Testis (tissue), 3 donors: Measurements from ENCODE around the gene ADRA1B. TPM values are rescaled to one million over a fixed set of nuclear protein-coding genes. Genes with fewer than 3 reads are reported as not detected.

Experiments used
- DNase-seq: peaks from one replicate; pipeline ENCODE4 v3.0.0-alpha.2; 2019
- H3K27ac ChIP-seq, 2 donors: fragments of 200-600 bp; sonication (generic); one replicate each; pipeline ENCODE4 v1.5.1; 2019
- H3K27me3 ChIP-seq: fragments of 200-600 bp; sonication (generic); one replicate; pipeline ENCODE4 v1.5.1; 2019
- H3K36me3 ChIP-seq: fragments of 200-600 bp; sonication (generic); one replicate; pipeline ENCODE4 v1.5.1; 2017; ENCODE audit warnings: low read depth; ENCODE audit errors: missing control alignments
- H3K4me1 ChIP-seq: fragments of 200-600 bp; sonication (generic); one replicate; pipeline ENCODE4 v1.5.1; 2019
- H3K4me3 ChIP-seq, 2 donors: fragments of 200-600 bp; sonication (generic); one replicate each; pipeline ENCODE4 v1.5.1; 2017 to 2019
- H3K9me3 ChIP-seq: fragments of 200-600 bp; sonication (generic); one replicate; pipeline ENCODE4 v1.5.1; 2017
- POLR2A ChIP-seq: fragments of 450-650 bp; IDR thresholded peaks from one replicate; pipeline ENCODE4 v1.6.1; 2017; ENCODE audit warnings: antibody characterized with exemption, mild to moderate bottlenecking, moderate library complexity
- WGBS, 2 donors: methylation state at CpG; one replicate each; pipeline ENCODE4 v1.1.5; 2018; 5-methylcytosine and 5-hydroxymethylcytosine counted together
- intact Hi-C: fragments of 100-400 bp; cut with DNase I; formaldehyde crosslinking; loops from one replicate; pipeline ENCODE4 v1.15.1; 2023; ENCODE audit warnings: low total_unique reads
- polyA plus RNA-seq: library from polyadenylated mRNA; stranded (reverse); fragments of 350-450 nt; fragmentation: Illumina TruSeq; extraction: RNeasy Lipid Tissue Mini Kit (QIAGEN cat#74804); gene quantifications from one replicate; pipeline ENCODE4 v1.2.3, GENCODE V29; 2014; ENCODE audit warnings: low read depth, low replicate concordance; ENCODE audit not compliant: insufficient read depth
- total RNA-seq, 2 donors: library from RNA; depleted of rRNA; stranded (reverse); fragments of >200 nt; gene quantifications; one replicate each; pipeline ENCODE4 v1.2.3, GENCODE V29; 2016
- TF ChIP-seq, protein P1 (sequence below), 3 experiments: fragments of 450-650 bp in 2 of 3; fragments of 200-600 bp in 1 of 3; sonication (generic) in 1 of 3; IDR thresholded peaks; one replicate each; pipeline ENCODE4 v1.5.1; 2016 to 2019; ENCODE audit warnings: antibody characterized with exemption in 3 of 3, mild to moderate bottlenecking in 2 of 3, moderate library complexity in 1 of 3

Gene ADRA1B
- total and polyA plus RNA-seq, 3 donors from 2014 or later, result 0.93 to 1.2 (median 1.1) TPM

DNA sequence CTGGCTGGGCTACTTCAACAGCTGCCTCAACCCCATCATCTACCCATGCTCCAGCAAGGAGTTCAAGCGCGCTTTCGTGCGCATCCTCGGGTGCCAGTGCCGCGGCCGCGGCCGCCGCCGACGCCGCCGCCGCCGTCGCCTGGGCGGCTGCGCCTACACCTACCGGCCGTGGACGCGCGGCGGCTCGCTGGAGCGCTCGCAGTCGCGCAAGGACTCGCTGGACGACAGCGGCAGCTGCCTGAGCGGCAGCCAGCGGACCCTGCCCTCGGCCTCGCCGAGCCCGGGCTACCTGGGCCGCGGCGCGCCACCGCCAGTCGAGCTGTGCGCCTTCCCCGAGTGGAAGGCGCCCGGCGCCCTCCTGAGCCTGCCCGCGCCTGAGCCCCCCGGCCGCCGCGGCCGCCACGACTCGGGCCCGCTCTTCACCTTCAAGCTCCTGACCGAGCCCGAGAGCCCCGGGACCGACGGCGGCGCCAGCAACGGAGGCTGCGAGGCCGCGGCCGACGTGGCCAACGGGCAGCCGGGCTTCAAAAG, 55.7 kb downstream of the ADRA1B start:
- WGBS, 2 donors, result 5% methylated on average over 45 to 71 of the region's 76 CpGs
- peak; percentile 19 for DNase-seq
- intact Hi-C loops, result no loop called here
- H3K36me3 ChIP-seq, result no peaks in the 10 kb centered on the region
- H3K27me3 ChIP-seq, result no peaks in the 10 kb centered on the region
- no peaks in the 10 kb centered on the region for H3K4me1 ChIP-seq
- TF ChIP-seq POLR2A, result no peak
- TF ChIP-seq, protein P1, sequence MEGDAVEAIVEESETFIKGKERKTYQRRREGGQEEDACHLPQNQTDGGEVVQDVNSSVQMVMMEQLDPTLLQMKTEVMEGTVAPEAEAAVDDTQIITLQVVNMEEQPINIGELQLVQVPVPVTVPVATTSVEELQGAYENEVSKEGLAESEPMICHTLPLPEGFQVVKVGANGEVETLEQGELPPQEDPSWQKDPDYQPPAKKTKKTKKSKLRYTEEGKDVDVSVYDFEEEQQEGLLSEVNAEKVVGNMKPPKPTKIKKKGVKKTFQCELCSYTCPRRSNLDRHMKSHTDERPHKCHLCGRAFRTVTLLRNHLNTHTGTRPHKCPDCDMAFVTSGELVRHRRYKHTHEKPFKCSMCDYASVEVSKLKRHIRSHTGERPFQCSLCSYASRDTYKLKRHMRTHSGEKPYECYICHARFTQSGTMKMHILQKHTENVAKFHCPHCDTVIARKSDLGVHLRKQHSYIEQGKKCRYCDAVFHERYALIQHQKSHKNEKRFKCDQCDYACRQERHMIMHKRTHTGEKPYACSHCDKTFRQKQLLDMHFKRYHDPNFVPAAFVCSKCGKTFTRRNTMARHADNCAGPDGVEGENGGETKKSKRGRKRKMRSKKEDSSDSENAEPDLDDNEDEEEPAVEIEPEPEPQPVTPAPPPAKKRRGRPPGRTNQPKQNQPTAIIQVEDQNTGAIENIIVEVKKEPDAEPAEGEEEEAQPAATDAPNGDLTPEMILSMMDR (IDR thresholded peaks at IDR 0.05), result no peak
- H3K9me3 ChIP-seq, result no peaks in the 10 kb centered on the region
- no peak overlapping the region for H3K27ac ChIP-seq
- H3K4me3 ChIP-seq, result peak overlapping the region; percentile 36 to 50

- Histone ChIP-seq H3K9me3 (no peaks in the 10 kb centered on the region), H3K4me1 (no peaks in the 10 kb centered on the region), H3K36me3 (no peaks in the 10 kb centered on the region), H3K27me3 (no peaks in the 10 kb centered on the region), H3K27ac (no peak overlapping the region), H3K4me3 (peak overlapping the region; percentile 36 to 50)
- intact Hi-C loops, result no loop called here
- WGBS, 2 donors, result 25 to 47% methylated on average over 19 to 48 of the region's 50 CpGs
- DNase-seq, result no peak
- TF ChIP-seq, protein P1 (IDR thresholded peaks at IDR 0.05), result no peak
- no peak for TF ChIP-seq POLR2A
Observed at GRCh38 chr5:159972538-159973362, 56.5 kb downstream of the ADRA1B start.

- no peak for DNase-seq
- intact Hi-C loops, result no loop called here
- H3K4me3 ChIP-seq, result no peak overlapping the region
- no peaks in the 10 kb centered on the region for H3K36me3 ChIP-seq
- H3K9me3 ChIP-seq, result no peaks in the 10 kb centered on the region
- no peaks in the 10 kb centered on the region for H3K4me1 ChIP-seq
- no peak for TF ChIP-seq POLR2A
- TF ChIP-seq, protein P1 (IDR thresholded peaks at IDR 0.05), result no peak
- H3K27ac ChIP-seq, result no peak overlapping the region
- H3K27me3 ChIP-seq, result no peaks in the 10 kb centered on the region
- 71 to 84% methylated on average over 2 of the region's 2 CpGs for WGBS, 2 donors
Observed at GRCh38 chr5:159975462-159976019, 59.3 kb downstream of the ADRA1B start.

DNA sequence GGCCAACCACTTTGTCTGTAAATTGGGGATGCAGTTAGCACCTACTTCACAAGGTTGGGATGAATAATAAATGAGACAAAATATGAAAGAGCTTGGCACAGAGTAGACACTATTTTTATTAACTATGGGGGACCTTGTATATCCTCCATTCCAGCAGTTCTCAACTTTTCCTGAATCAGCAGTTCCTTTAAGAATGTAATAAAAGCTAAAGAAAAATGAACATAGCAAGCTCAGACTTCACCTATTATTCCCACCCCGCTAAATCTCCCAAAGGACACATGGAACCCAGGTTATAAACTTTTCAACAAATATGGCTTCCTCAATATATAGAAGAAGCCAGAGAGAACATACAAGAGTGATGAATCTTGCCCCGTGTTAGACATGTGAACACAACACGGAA, 60.6 kb downstream of the ADRA1B start:
- no peak for DNase-seq
- intact Hi-C loops, result no loop called here
- no peaks in the 10 kb centered on the region for H3K9me3 ChIP-seq
- H3K4me1 ChIP-seq, result no peaks in the 10 kb centered on the region
- WGBS, 2 donors, result 92% methylated on average over 3 of the region's 3 CpGs
- H3K27ac ChIP-seq, result no peak overlapping the region
- TF ChIP-seq, protein P1 (IDR thresholded peaks at IDR 0.05), result no peak
- TF ChIP-seq POLR2A, result no peak
- H3K36me3 ChIP-seq, result no peaks in the 10 kb centered on the region
- H3K27me3 ChIP-seq, result no peaks in the 10 kb centered on the region
- H3K4me3 ChIP-seq, result no peak overlapping the region
